H9 (cell line): ENCODE results near the gene LMTK3. TPM values are rescaled to one million over a fixed set of nuclear protein-coding genes. Genes with fewer than 3 reads are reported as not detected.

Source experiments
- DNase-seq: peaks from one replicate; pipeline ENCODE4 v3.0.0-alpha.2; 2017
- H2AFZ ChIP-seq: one replicate; pipeline ENCODE4 v1.6.1; 2013; ENCODE audit warnings: mild to moderate bottlenecking, low read length, control low read depth, moderate library complexity
- H2AK5ac ChIP-seq: 2 replicates; pipeline ENCODE4 v1.6.1; 2013; ENCODE audit warnings: low read length, control low read depth, mixed read lengths; ENCODE audit not compliant: insufficient read length
- H2BK120ac ChIP-seq: one replicate; pipeline ENCODE4 v1.6.1; 2013; ENCODE audit warnings: low read depth, mild to moderate bottlenecking, low read length, control low read depth, inconsistent platforms; ENCODE audit not compliant: poor library complexity, severe bottlenecking
- H2BK12ac ChIP-seq: 2 replicates; pipeline ENCODE4 v1.6.1; 2013; ENCODE audit warnings: low read length, control low read depth, mixed read lengths, low read depth; ENCODE audit not compliant: insufficient read length
- H2BK15ac ChIP-seq: 2 replicates; pipeline ENCODE4 v1.6.1; 2013; ENCODE audit warnings: low read depth, low read length, control low read depth
- H2BK20ac ChIP-seq: one replicate; pipeline ENCODE4 v1.6.1; 2013; ENCODE audit warnings: low read depth, mild to moderate bottlenecking, low read length, control low read depth, inconsistent platforms; ENCODE audit not compliant: poor library complexity, severe bottlenecking
- H2BK5ac ChIP-seq: 2 replicates; pipeline ENCODE4 v1.6.1; 2013; ENCODE audit warnings: low read length, control low read depth, mixed read lengths; ENCODE audit not compliant: insufficient read length
- H3K14ac ChIP-seq: 2 replicates; pipeline ENCODE4 v1.6.1; 2013; ENCODE audit warnings: low read length, control low read depth; ENCODE audit not compliant: insufficient read depth
- H3K18ac ChIP-seq: 2 replicates; pipeline ENCODE4 v1.6.1; 2013; ENCODE audit warnings: low read depth, mild to moderate bottlenecking, mixed read lengths, low read length, control low read depth; ENCODE audit not compliant: insufficient read length
- H3K23ac ChIP-seq: 2 replicates; pipeline ENCODE4 v1.6.1; 2013; ENCODE audit warnings: low read length, control low read depth, mixed read lengths, low read depth; ENCODE audit not compliant: insufficient read length
- H3K23me2 ChIP-seq: 2 replicates; pipeline ENCODE4 v1.6.1; 2013; ENCODE audit warnings: low read depth, mild to moderate bottlenecking, mixed read lengths, low read length, control low read depth; ENCODE audit not compliant: insufficient read length, poor library complexity, severe bottlenecking
- H3K27ac ChIP-seq: 2 replicates; pipeline ENCODE4 v1.5.1; 2013; ENCODE audit warnings: low read length, control low read depth, mixed read lengths, low read depth; ENCODE audit not compliant: insufficient read length
- H3K27me3 ChIP-seq: 2 replicates; pipeline ENCODE4 v1.6.1; 2013; ENCODE audit warnings: low read length, control low read depth, inconsistent platforms; ENCODE audit not compliant: insufficient read depth
- H3K4ac ChIP-seq: 2 replicates; pipeline ENCODE4 v1.6.1; 2013; ENCODE audit warnings: low read depth, mild to moderate bottlenecking, control low read depth, inconsistent platforms, low read length, moderate library complexity
- H3K4me1 ChIP-seq: 2 replicates; pipeline ENCODE4 v1.6.1; 2013; ENCODE audit warnings: low read length, control low read depth, inconsistent platforms; ENCODE audit not compliant: insufficient read depth
- H3K4me2 ChIP-seq: 2 replicates; pipeline ENCODE4 v1.6.1; 2013; ENCODE audit warnings: low read length, control low read depth, mixed read lengths; ENCODE audit not compliant: insufficient read length, insufficient read depth
- H3K56ac ChIP-seq: 2 replicates; pipeline ENCODE4 v1.6.1; 2013; ENCODE audit warnings: low read depth, mild to moderate bottlenecking, mixed read lengths, low read length, control low read depth; ENCODE audit not compliant: insufficient read length
- H3K79me1 ChIP-seq: 2 replicates; pipeline ENCODE4 v1.6.1; 2013; ENCODE audit warnings: low read depth, mild to moderate bottlenecking, moderate library complexity, low read length, control low read depth, inconsistent platforms; ENCODE audit not compliant: insufficient read depth, poor library complexity, severe bottlenecking
- H3K79me2 ChIP-seq: 2 replicates; pipeline ENCODE4 v1.6.1; 2013; ENCODE audit warnings: low read length, control low read depth, inconsistent platforms; ENCODE audit not compliant: insufficient read depth
- H3K9ac ChIP-seq: 2 replicates; pipeline ENCODE4 v1.6.1; 2013; ENCODE audit warnings: low read length, control low read depth, mixed read lengths; ENCODE audit not compliant: insufficient read length; ENCODE audit errors: extremely low read depth
- H3K9me3 ChIP-seq: one replicate; pipeline ENCODE4 v1.6.1; 2013; ENCODE audit warnings: low read depth, low read length, inconsistent platforms; ENCODE audit not compliant: control insufficient read depth
- H3T11ph ChIP-seq: one replicate; pipeline ENCODE4 v1.6.1; 2013; ENCODE audit warnings: mild to moderate bottlenecking, low read length, control low read depth, inconsistent platforms
- H4K20me1 ChIP-seq: one replicate; pipeline ENCODE4 v1.6.1; 2013; ENCODE audit not compliant: control insufficient read depth, insufficient read length, insufficient read depth
- H4K5ac ChIP-seq: 2 replicates; pipeline ENCODE4 v1.6.1; 2013; ENCODE audit warnings: low read depth, mild to moderate bottlenecking, mixed read lengths, low read length, control low read depth; ENCODE audit not compliant: insufficient read length
- H4K8ac ChIP-seq: replicated peaks from 2 replicates; pipeline ENCODE4 v1.6.1; 2013; ENCODE audit warnings: low read length, control low read depth, mixed read lengths, low read depth; ENCODE audit not compliant: insufficient read length
- H4K91ac ChIP-seq: 2 replicates; pipeline ENCODE4 v1.6.1; 2013; ENCODE audit warnings: low read depth, mild to moderate bottlenecking, moderate library complexity, mixed read lengths, low read length, control low read depth; ENCODE audit not compliant: insufficient read length
- H3K27ac Mint-ChIP-seq, 3 experiments: 2 replicates in 2 of 3; 3 replicates in 1 of 3; pipeline ENCODE4 v1.8.0; 2020 to 2021; ENCODE audit warnings: mixed read lengths in 3 of 3, mild to moderate bottlenecking in 1 of 3, moderate library complexity in 1 of 3
- H3K27me3 Mint-ChIP-seq: 2 replicates; pipeline ENCODE4 v1.8.0; 2021; ENCODE audit warnings: low read depth, mild to moderate bottlenecking, moderate library complexity, mixed read lengths
- H3K36me3 Mint-ChIP-seq, 3 experiments: 2 replicates in 2 of 3; 3 replicates in 1 of 3; pipeline ENCODE4 v1.8.0; 2020 to 2021; ENCODE audit warnings: low read depth in 3 of 3, mixed read lengths in 3 of 3; ENCODE audit not compliant: insufficient read depth in 1 of 3
- H3K4me1 Mint-ChIP-seq, 2 experiments: 2 replicates each; pipeline ENCODE4 v1.8.0; 2020; ENCODE audit warnings: mixed read lengths in 2 of 2
- H3K4me3 Mint-ChIP-seq, 2 experiments: 2 replicates in 1 of 2; 3 replicates in 1 of 2; pipeline ENCODE4 v1.8.0; 2020 to 2021; ENCODE audit warnings: mild to moderate bottlenecking in 2 of 2, mixed read lengths in 2 of 2, moderate library complexity in 1 of 2
- H3K9me3 Mint-ChIP-seq, 2 experiments: 2 replicates in 1 of 2; 3 replicates in 1 of 2; pipeline ENCODE4 v1.8.0; 2020; ENCODE audit warnings: mild to moderate bottlenecking in 2 of 2, mixed read lengths in 2 of 2, moderate library complexity in 1 of 2
- CTCF ChIP-seq: fragments of 200-600 bp; sonication (generic); conservative IDR thresholded peaks from 3 replicates; pipeline ENCODE4 v1.8.0; 2021; ENCODE audit warnings: antibody characterized with exemption, mild to moderate bottlenecking
- WGBS: extraction: QIAGEN DNeasy Blood & Tissue Kit; methylation state at CpG from one replicate; pipeline ENCODE4 v1.1.7; 2013; ENCODE audit warnings: missing lambda C conversion rate, low lambda C conversion rate, mixed read lengths; ENCODE audit not compliant: insufficient read length; ENCODE audit errors: extremely low coverage; 5-methylcytosine and 5-hydroxymethylcytosine counted together
- total RNA-seq: library from RNA; stranded (reverse); gene quantifications from 2 replicates; pipeline ENCODE4 v1.2.1, GENCODE V29; 2021

LMTK3 gene
- total RNA-seq, 1 experiment from 2014 or later = 14.4 TPM

GRCh38 chr19:48497728-48498594, 13.7 kb downstream of the LMTK3 start:
- Histone ChIP-seq H2AK5ac (no peak overlapping the region), H3K4ac (no peak overlapping the region), H3K9ac (no peak overlapping the region), H2BK120ac (no peak overlapping the region), H3K79me1 (no peaks in the 10 kb centered on the region), H2AFZ (no peak overlapping the region), H4K91ac (no peak overlapping the region), H4K5ac (no peak overlapping the region), H3K4me1 (no peaks in the 10 kb centered on the region), H3T11ph (no peak overlapping the region), H3K27ac (no peak overlapping the region), H4K8ac (no peak overlapping the region), H3K4me2 (no peak overlapping the region), H2BK20ac (no peak overlapping the region), H4K20me1 (no peaks in the 10 kb centered on the region), H3K56ac (no peak overlapping the region), H3K27me3 (no peaks in the 10 kb centered on the region), H2BK12ac (no peak overlapping the region), H3K79me2 (no peaks in the 10 kb centered on the region), H3K9me3 (no peaks in the 10 kb centered on the region), H2BK15ac (no peak overlapping the region), H3K23me2 (peaks cover 14% of the 10 kb centered on the region), H3K18ac (no peak overlapping the region), H2BK5ac (no peak overlapping the region), H3K23ac (no peak overlapping the region), H3K14ac (no peak overlapping the region)
- H3K36me3 Mint-ChIP-seq = peaks cover 0 to 6% (median 5%) of the 10 kb centered on the region in 3 experiments; a peak in 5 of 7 replicates
- H3K4me1 Mint-ChIP-seq = peaks cover 12 to 29% of the 10 kb centered on the region in 2 experiments
- no peak overlapping the region for H3K4me3 Mint-ChIP-seq
- no CpG with 5 or more reads among the region's 46 CpGs for WGBS
- no peaks in the 10 kb centered on the region; a peak in 2 of 5 replicates for H3K9me3 Mint-ChIP-seq
- DNase-seq = no peak
- TF ChIP-seq CTCF = no peak
- H3K27me3 Mint-ChIP-seq = peaks cover 14% of the 10 kb centered on the region
- peak overlapping the region in 2 of 3 experiments; percentile 30 to 83; a peak in 2 of 7 replicates for H3K27ac Mint-ChIP-seq
